Measurements from ENCODE around the gene GABRB2. TPM values are rescaled to one million over a fixed set of nuclear protein-coding genes. Genes with fewer than 3 reads are reported as not detected.
"Not testable (repeated sequence)": the region's sequence is repeated elsewhere in the genome, so short reads cannot be mapped to it uniquely, and the experiment has no call there.

GABRB2 gene
- total and polyA plus RNA-seq, 7 donors: 0.04 to 0.36 (median 0.14) TPM

DNA sequence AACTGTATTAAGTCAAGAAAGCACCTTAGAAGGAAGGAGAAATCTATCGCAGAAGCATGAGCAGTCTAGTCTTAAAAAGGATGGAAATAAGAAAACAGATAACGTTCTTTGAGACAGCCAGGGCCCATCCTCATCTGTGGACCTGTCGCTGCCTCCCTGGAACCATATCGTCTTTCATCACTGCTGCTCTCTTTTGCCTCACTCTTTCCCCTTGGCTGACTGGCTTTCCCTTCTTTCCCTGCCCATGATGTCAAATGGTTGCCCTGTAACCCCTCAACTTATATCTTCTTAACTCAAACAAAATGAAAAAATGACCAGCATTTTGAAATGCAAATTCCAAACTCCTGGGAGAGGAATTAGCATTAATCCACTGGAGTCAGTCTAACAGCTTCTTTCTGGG is 299.8 kb downstream of the GABRB2 start:
- Histone ChIP-seq H3K4me3 (no peak overlapping the region), H3K27me3 (ENCODE audit: insufficient read depth in 3 of 3, low read length in 2 of 3) (no peaks in the 10 kb centered on the region), H3K36me3 (ENCODE audit: insufficient read depth in 1 of 2, low read depth in 1 of 2) (no peaks in the 10 kb centered on the region), H3K4me1 (no peaks in the 10 kb centered on the region), H3K27ac (no peak overlapping the region), H3K9me3 (no peaks in the 10 kb centered on the region)
- DNase-seq (no peak), ATAC-seq (no peak)
- TF ChIP-seq, protein P1, sequence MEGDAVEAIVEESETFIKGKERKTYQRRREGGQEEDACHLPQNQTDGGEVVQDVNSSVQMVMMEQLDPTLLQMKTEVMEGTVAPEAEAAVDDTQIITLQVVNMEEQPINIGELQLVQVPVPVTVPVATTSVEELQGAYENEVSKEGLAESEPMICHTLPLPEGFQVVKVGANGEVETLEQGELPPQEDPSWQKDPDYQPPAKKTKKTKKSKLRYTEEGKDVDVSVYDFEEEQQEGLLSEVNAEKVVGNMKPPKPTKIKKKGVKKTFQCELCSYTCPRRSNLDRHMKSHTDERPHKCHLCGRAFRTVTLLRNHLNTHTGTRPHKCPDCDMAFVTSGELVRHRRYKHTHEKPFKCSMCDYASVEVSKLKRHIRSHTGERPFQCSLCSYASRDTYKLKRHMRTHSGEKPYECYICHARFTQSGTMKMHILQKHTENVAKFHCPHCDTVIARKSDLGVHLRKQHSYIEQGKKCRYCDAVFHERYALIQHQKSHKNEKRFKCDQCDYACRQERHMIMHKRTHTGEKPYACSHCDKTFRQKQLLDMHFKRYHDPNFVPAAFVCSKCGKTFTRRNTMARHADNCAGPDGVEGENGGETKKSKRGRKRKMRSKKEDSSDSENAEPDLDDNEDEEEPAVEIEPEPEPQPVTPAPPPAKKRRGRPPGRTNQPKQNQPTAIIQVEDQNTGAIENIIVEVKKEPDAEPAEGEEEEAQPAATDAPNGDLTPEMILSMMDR (IDR thresholded peaks at IDR 0.05): no peak
- intact Hi-C loops (cut with DNase I): no loop called here
- 54 to 61% (median 58%) methylated on average over 4 of the region's 4 CpGs for WGBS, 3 donors

DNA sequence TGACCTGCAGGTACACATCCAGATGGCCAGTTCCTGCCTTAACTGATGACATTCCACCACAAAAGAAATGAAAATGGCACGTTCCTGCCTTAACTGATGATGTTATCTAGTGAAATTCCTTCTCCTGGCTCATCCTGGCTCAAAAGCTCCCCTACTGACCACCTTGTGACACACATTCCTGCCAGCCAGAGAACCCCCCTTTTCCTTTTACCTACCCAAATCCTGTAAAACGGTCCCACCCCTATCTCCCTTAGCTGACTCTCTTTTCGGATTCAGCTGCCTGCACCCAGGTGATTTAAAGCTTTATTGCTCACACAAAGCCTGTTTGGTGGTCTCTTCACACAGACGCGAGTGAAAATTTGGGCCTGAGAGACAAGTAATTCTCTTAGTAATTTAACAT is 300.7 kb downstream of the GABRB2 start:
- H3K4me1 ChIP-seq; DNase-seq; H3K9me3 ChIP-seq; H3K27me3 ChIP-seq (ENCODE audit: insufficient read depth in 3 of 3, low read length in 2 of 3); H3K27ac ChIP-seq; ATAC-seq; H3K4me3 ChIP-seq; H3K36me3 ChIP-seq (ENCODE audit: insufficient read depth in 1 of 2, low read depth in 1 of 2); intact Hi-C loops (cut with DNase I): not testable (repeated sequence)
- WGBS, 3 donors: 42 to 48% (median 45%) methylated on average over 5 of the region's 5 CpGs

Other genes starting within 250 kb of the GABRB2 start
- not detected for gene GABRA6, start 139.0 kb upstream of the GABRB2 start, total RNA-seq
- gene GABRA6, start 139.0 kb upstream of the GABRB2 start, polyA plus RNA-seq: not detected

All from psoas muscle (tissue), 8 donors.